Stimulated activated naive CD8-positive, alpha-beta T cell treated with anti-CD3 and anti-CD28 coated beads, Interleukin-15, amount 100 ng/mL, for 72 hours (primary cell): ENCODE data around the gene AJAP1.

Experiments
- ATAC-seq: fragments of 150-1000 bp; cut with Tn5 transposase; 2 replicates; pipeline ENCODE4 v1.10.0; 2021; ENCODE audit warnings: mild to moderate bottlenecking, moderate library complexity
- DNase-seq, 2 donors: peaks; one replicate each; pipeline ENCODE4 v3.0.0; 2021 to 2022
- H3K27ac Mint-ChIP-seq, 2 donors: one replicate each; pipeline ENCODE4 v1.8.0; 2022; ENCODE audit warnings: mild to moderate bottlenecking in 2 of 2, mixed read lengths in 2 of 2, moderate library complexity in 2 of 2
- H3K27me3 Mint-ChIP-seq: one replicate; pipeline ENCODE4 v1.8.0; 2022; ENCODE audit warnings: mixed read lengths
- H3K4me1 Mint-ChIP-seq: one replicate; pipeline ENCODE4 v1.8.0; 2022; ENCODE audit warnings: mild to moderate bottlenecking, mixed read lengths
- H3K4me3 Mint-ChIP-seq, 2 donors: one replicate each; pipeline ENCODE4 v1.8.0; 2022; ENCODE audit warnings: mild to moderate bottlenecking in 2 of 2, mixed read lengths in 2 of 2, moderate library complexity in 1 of 2
- H3K9me3 Mint-ChIP-seq, 2 donors: one replicate each; pipeline ENCODE4 v1.8.0; 2022; ENCODE audit warnings: mixed read lengths in 2 of 2

AJAP1 gene

GRCh38 chr1:4796161-4797015 is 142.0 kb downstream of the AJAP1 start:
- Mint-ChIP-seq H3K4me3 (no peak overlapping the region), H3K9me3 (no peaks in the 10 kb centered on the region), H3K27me3 (peaks cover 16% of the 10 kb centered on the region), H3K27ac (peak overlapping the region in 1 of 2 donors; percentile 73), H3K4me1 (peaks cover 5% of the 10 kb centered on the region)
- ATAC-seq (no peak), DNase-seq (no peak)

- Mint-ChIP-seq H3K4me1 (peaks cover 5% of the 10 kb centered on the region), H3K27ac (no peak overlapping the region)
- ATAC-seq = no peak
Measured at GRCh38 chr1:4797016-4797410, 142.6 kb downstream of the AJAP1 start.

DNA sequence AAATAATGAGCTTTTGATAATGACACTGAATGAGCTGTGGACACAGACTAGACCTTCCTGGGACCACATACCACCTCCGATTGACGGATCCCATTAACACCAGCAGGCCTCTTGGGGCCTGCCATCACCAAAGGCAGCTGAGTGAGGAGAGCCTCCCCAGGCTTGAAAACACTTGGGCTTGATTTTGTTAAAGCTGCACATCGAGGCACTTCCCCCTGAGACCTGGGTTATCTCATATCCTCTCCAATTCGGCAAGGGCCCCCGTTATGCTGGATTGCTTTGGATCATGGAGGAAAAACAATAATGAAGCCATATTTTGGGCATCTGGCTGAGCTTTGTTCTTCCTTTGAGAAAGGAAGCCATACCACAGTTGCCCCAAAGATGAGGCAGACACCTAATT is 143.0 kb downstream of the AJAP1 start:
- Mint-ChIP-seq H3K27me3 (peaks cover 18% of the 10 kb centered on the region), H3K4me1 (peaks cover 5% of the 10 kb centered on the region), H3K4me3 (no peak overlapping the region), H3K9me3 (no peaks in the 10 kb centered on the region), H3K27ac (no peak overlapping the region)
- no peak for DNase-seq
- ATAC-seq = no peak

More at GRCh38 chr1:4797016-4797410, 142.6 kb downstream of the AJAP1 start:
- no peaks in the 10 kb centered on the region for H3K9me3 Mint-ChIP-seq
- H3K27me3 Mint-ChIP-seq = peaks cover 18% of the 10 kb centered on the region
- DNase-seq = no peak
- H3K4me3 Mint-ChIP-seq = no peak overlapping the region

DNA sequence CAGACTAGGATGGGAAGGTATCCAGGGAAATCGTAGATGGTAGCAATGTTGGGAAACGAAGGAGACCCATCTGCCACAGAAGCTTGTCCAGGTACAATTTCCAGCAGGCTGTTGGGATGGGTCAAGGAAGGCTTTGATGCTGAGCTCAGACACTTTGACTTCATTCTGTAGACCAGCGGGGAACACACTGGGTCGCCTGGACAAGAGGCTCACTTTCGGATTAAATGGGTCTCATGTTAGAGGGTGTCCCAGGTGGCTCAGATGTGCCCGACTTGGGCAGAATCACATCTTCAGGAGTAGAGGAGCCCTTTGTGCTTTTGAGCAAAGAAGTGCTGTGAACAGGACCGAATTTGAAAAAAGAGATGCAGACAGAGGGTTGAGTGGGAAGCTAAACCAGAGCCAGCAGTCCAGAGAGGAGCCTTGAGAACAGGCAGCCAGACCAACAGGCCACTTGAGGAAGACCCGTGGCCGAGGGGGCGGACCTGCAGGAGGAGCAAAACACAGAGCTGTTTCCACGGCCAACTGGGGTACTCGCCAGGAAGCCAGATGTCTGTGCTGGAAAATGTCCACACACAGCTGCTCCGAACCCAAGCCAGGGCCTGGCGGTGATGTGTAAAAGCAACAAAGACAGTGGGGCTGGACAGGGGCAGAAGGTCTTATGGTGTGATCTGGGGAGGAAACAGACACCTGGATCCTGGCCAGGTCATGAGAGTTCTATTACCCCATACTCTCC is 146.9 kb downstream of the AJAP1 start:
- Mint-ChIP-seq H3K4me3 (no peak overlapping the region), H3K27me3 (peaks cover 43% of the 10 kb centered on the region), H3K4me1 (peaks cover 5% of the 10 kb centered on the region), H3K27ac (peak overlapping the region in 1 of 2 donors; percentile 61), H3K9me3 (peaks cover 8 to 11% of the 10 kb centered on the region in 2 donors)
- DNase-seq = no peak
- no peak for ATAC-seq

DNA sequence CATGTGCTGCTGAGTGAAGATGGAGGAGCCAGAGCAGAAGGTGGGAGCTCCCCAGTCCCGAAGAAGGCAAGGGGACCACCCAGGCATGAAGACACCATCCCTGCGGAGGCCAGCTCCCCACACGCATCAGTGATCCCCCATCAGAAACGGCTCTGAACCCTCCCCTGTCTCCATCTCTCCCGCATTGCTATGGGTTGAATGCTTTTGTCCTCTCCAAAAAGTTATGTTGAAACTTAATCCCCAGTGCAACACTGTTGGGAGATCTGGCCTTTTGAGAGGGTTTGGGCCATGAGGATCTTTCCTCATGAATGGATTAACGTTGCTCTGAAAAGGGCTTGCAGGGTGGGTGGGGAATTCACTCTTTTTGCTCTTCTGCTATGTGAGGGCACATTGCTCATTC is 147.6 kb downstream of the AJAP1 start:
- peaks cover 2% of the 10 kb centered on the region for H3K4me1 Mint-ChIP-seq
- DNase-seq (no peak), ATAC-seq (no peak)
- H3K27ac Mint-ChIP-seq = no peak overlapping the region
- no peak overlapping the region for H3K4me3 Mint-ChIP-seq
- H3K27me3 Mint-ChIP-seq = peaks cover 43% of the 10 kb centered on the region
- peaks cover 8 to 18% of the 10 kb centered on the region in 2 donors for H3K9me3 Mint-ChIP-seq

DNA sequence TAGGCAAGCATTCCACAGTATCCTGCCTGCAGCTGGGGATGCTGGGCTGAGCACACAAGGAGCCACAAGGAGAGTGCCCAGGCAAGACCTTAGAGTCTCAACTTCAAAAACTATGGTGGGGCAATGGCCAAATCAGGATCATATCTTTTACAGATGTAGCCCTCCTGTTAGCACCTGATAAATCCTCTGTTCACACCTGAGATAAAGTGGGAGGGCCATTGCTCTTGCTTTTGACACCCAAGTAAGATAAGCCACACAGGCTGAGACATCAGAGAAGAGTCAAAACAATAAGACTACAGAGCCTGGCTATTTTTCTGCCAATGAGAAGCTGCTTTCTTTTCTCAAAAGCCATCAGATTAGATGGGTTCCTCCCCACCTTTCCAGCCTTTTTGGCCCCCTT is 148.9 kb downstream of the AJAP1 start:
- peaks cover 8 to 24% of the 10 kb centered on the region in 2 donors for H3K9me3 Mint-ChIP-seq
- H3K4me1 Mint-ChIP-seq = no peaks in the 10 kb centered on the region
- no peak overlapping the region for H3K4me3 Mint-ChIP-seq
- no peak for ATAC-seq
- H3K27me3 Mint-ChIP-seq = peaks cover 39% of the 10 kb centered on the region
- no peak overlapping the region for H3K27ac Mint-ChIP-seq
- no peak for DNase-seq

GRCh38 chr1:4805987-4806386 is 151.6 kb downstream of the AJAP1 start:
- Mint-ChIP-seq H3K27me3 (peaks cover 43% of the 10 kb centered on the region), H3K4me1 (no peaks in the 10 kb centered on the region), H3K9me3 (peaks cover 10 to 28% of the 10 kb centered on the region in 2 donors), H3K4me3 (no peak overlapping the region), H3K27ac (no peak overlapping the region)
- DNase-seq = no peak
- no peak for ATAC-seq

GRCh38 chr1:4820543-4820942 is 166.1 kb downstream of the AJAP1 start:
- no peak for DNase-seq
- H3K4me3 Mint-ChIP-seq = no peak overlapping the region
- H3K4me1 Mint-ChIP-seq = no peaks in the 10 kb centered on the region
- H3K27ac Mint-ChIP-seq = no peak overlapping the region
- H3K9me3 Mint-ChIP-seq = peaks cover 4 to 8% of the 10 kb centered on the region in 2 donors
- H3K27me3 Mint-ChIP-seq = peaks cover 8% of the 10 kb centered on the region
- no peak for ATAC-seq

DNA sequence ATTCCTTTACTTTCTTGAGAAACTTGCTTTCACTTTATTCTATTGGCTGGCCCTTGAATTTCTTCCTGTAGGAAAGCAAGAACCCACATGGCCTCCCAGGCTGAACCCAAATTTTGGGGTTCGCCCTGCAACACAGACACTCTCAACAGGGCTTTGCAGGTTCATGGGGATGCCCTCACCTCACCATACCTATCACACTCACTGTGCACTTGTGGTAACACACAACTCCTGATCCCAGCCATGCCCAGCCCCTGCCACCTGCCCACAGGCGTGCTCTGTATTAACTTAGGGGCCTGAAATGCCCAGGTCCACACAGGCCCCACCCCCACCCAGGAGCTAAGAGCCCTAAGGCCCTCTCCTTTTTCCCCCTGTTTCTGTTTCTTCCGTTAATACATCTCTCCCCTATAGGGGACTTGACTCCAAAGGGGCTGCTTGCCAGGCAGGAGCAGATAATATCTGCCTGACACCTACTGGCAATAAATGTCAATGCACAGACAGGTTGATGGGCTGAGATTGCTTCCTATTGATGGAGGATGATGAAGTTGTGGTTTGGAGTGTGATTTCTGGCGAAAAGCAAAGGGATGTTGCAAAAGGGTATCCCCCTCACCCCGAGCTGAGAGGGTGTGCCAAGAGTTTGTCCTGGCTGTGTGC is 171.5 kb downstream of the AJAP1 start:
- H3K4me3 Mint-ChIP-seq = no peak overlapping the region
- DNase-seq (no peak), ATAC-seq (no peak)
- peaks cover 0 to 4% of the 10 kb centered on the region in 2 donors for H3K9me3 Mint-ChIP-seq
- no peaks in the 10 kb centered on the region for H3K4me1 Mint-ChIP-seq
- H3K27ac Mint-ChIP-seq = no peak overlapping the region
- H3K27me3 Mint-ChIP-seq = peaks cover 5% of the 10 kb centered on the region

DNA sequence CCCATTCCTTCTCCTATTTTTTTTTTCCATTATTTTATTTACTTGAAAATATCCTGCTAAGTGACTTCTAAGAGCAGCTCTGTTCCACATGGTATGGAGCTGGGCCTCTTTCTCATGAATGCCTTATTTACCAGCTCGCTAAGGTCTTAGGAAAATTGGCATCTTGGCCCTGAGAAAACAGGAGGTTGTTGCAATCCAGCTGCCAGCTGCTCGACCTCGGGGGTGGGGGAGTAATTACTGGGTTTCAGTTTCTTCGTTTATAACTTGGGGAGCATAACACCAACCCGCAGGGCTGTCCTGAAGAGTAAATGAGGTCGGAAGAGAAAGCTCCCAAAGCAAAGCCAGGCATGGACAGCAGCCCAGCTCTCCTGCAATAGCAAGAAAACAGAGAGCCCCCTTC is 176.3 kb downstream of the AJAP1 start:
- Mint-ChIP-seq H3K27ac (no peak overlapping the region), H3K4me3 (no peak overlapping the region), H3K4me1 (no peaks in the 10 kb centered on the region), H3K9me3 (peaks cover 6 to 12% of the 10 kb centered on the region in 2 donors), H3K27me3 (peaks cover 5% of the 10 kb centered on the region)
- DNase-seq = no peak
- no peak for ATAC-seq

DNA sequence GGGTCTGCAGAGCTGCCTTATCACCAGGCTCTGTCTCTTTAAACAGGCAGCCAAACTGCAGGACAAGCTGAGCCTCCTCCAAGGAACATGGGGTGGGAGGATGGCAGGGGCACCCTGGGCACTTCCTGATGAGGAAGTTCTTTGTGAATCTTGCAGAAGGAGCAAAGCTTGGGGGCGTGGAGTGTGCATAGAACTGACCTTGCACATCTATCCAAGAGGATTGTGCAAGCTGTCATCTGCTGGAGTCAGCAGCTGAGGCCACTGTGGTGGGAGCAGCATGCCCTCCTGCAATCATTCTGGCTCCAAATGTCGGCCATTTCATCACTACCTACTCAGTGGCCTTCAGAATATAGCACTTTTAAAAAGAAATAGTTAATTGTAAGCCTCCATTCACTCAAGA is 182.2 kb downstream of the AJAP1 start:
- no peak overlapping the region for H3K27ac Mint-ChIP-seq
- peaks cover 21% of the 10 kb centered on the region for H3K27me3 Mint-ChIP-seq
- DNase-seq (no peak), ATAC-seq (no peak)
- no peak overlapping the region for H3K4me3 Mint-ChIP-seq
- H3K9me3 Mint-ChIP-seq = peaks cover 9 to 31% of the 10 kb centered on the region in 2 donors
- H3K4me1 Mint-ChIP-seq = no peaks in the 10 kb centered on the region

DNA sequence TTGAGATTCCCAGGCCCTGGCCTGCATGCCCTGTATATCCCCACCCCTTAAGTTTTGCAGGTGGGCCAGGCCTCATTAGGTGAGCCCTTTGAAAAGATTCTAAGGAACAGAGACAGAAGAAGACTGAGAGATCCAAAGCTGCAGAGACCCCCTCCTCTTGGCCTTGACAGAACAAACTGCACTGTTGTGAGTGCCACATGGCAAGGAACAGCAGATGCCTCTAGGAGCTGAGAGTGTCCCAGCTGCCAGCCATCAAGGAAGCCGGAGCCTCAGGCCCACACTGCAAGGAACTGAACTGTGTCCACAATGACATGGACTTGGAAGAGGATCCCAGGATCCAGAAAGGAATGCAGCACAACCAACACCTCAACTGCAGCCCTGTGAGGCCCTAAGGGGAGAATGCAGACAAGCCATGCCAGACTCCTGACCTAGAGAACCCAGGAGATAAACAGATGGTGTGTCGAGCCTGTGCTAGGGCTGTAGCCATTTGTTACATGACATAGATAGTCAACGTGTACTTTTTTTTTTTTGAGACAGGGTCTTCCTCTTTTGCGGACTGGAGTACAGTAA is 182.7 kb downstream of the AJAP1 start:
- DNase-seq (no peak), ATAC-seq (no peak)
- peaks cover 9 to 31% of the 10 kb centered on the region in 2 donors for H3K9me3 Mint-ChIP-seq
- no peak overlapping the region for H3K4me3 Mint-ChIP-seq
- H3K4me1 Mint-ChIP-seq = no peaks in the 10 kb centered on the region
- H3K27me3 Mint-ChIP-seq = peaks cover 21% of the 10 kb centered on the region
- peak overlapping the region in 1 of 2 donors; percentile 8 for H3K27ac Mint-ChIP-seq

GRCh38 chr1:4837752-4838151 is 183.3 kb downstream of the AJAP1 start:
- Mint-ChIP-seq H3K27me3 (peaks cover 21% of the 10 kb centered on the region), H3K4me3 (no peak overlapping the region), H3K9me3 (peaks cover 9 to 31% of the 10 kb centered on the region in 2 donors), H3K27ac (no peak overlapping the region), H3K4me1 (no peaks in the 10 kb centered on the region)
- ATAC-seq (no peak), DNase-seq (no peak)

GRCh38 chr1:4838231-4838630 is 183.8 kb downstream of the AJAP1 start:
- no peak overlapping the region for H3K27ac Mint-ChIP-seq
- H3K9me3 Mint-ChIP-seq = peaks cover 8 to 28% of the 10 kb centered on the region in 2 donors
- ATAC-seq = no peak
- H3K4me3 Mint-ChIP-seq = no peak overlapping the region
- no peak for DNase-seq
- H3K27me3 Mint-ChIP-seq = peaks cover 21% of the 10 kb centered on the region
- no peaks in the 10 kb centered on the region for H3K4me1 Mint-ChIP-seq
